GM13976 (cell line): ENCODE results near the gene ZNF175.

Experiments used
- DNase-seq: peaks from one replicate; pipeline ENCODE4 v3.0.0; 2012; ENCODE audit warnings: low spot score
- CTCF ChIP-seq: IDR thresholded peaks from 2 replicates; pipeline ENCODE4 v1.5.1; 2012; ENCODE audit warnings: borderline replicate concordance, mild to moderate bottlenecking; ENCODE audit not compliant: insufficient read depth; ENCODE audit errors: extremely low read depth, missing control alignments, control extremely low read depth
- in situ Hi-C: fragments of 300-500 bp; cut with MboI; formaldehyde crosslinking; loops from one replicate; pipeline ENCODE4 v1.12.0; 2022; ENCODE audit warnings: low sequenced_read_pairs, mixed read lengths, inconsistent platforms; ENCODE audit not compliant: unreplicated experiment

ZNF175 gene

GRCh38 chr19:51637362-51637978 is 66.4 kb downstream of the ZNF175 start:
- DNase-seq, result no peak
- TF ChIP-seq CTCF, result no peak
- in situ Hi-C loops, result no loop called here

GRCh38 chr19:51639916-51640315 is 68.8 kb downstream of the ZNF175 start:
- in situ Hi-C loops, result no loop called here
- DNase-seq, result no peak
- TF ChIP-seq CTCF, result no peak

- in situ Hi-C loops, result no loop called here
- no peak for TF ChIP-seq CTCF
- DNase-seq, result no peak
These were observed 69.3 kb downstream of the ZNF175 start for GRCh38 chr19:51640386-51640785.

- no peak for TF ChIP-seq CTCF
- in situ Hi-C loops, result no loop called here
- no peak for DNase-seq
These were observed 70.6 kb downstream of the ZNF175 start for GRCh38 chr19:51641648-51642047.
